B cell (primary cell): ENCODE results near the gene SLC30A7. TPM values are rescaled to one million over a fixed set of nuclear protein-coding genes. Genes with fewer than 3 reads are reported as not detected.

Experiments used
- ATAC-seq: fragments of 200-7000 bp; cut with Tn5 transposase; one replicate; pipeline ENCODE4 v1.10.0; 2021; ENCODE audit warnings: low read depth, mild to moderate bottlenecking, moderate number of reproducible peaks, moderate library complexity
- CTCF ChIA-PET: fragments of 350-600 bp; sonication (Branson Sonifier 250); formaldehyde crosslinking; loops from one replicate; lab custom pipeline; 2021; ENCODE audit warnings: antibody characterized with exemption, inconsistent platforms; lab: Charles Lee
- POLR2A ChIA-PET: fragments of 350-600 bp; sonication (Branson Sonifier 250); formaldehyde crosslinking; loops from one replicate; lab custom pipeline; 2021; ENCODE audit warnings: antibody characterized with exemption; lab: Charles Lee
- DNase-seq: peaks from one replicate; pipeline ENCODE4 v3.0.0; 2013
- H2AFZ ChIP-seq: 2 replicates; pipeline ENCODE4 v1.6.1; 2012; ENCODE audit warnings: mild to moderate bottlenecking, low read depth, low read length; ENCODE audit not compliant: insufficient read depth, poor library complexity, severe bottlenecking
- H3K27ac ChIP-seq, 2 donors: 1 replicate in 1 of 2; 2 replicates in 1 of 2; pipeline ENCODE4 v1.5.1; 2012 to 2013; ENCODE audit warnings: low read length in 2 of 2, mild to moderate bottlenecking in 2 of 2, moderate library complexity in 1 of 2
- H3K27me3 ChIP-seq, 4 experiments: fragments of 200-600 bp in 1 of 4; sonication (generic) in 1 of 4; replicated peaks in 1 of 4; 1 replicate in 2 of 4; 2 replicates in 2 of 4; pipeline versions ENCODE4 v1.6.1 to v1.7.0; 2013 to 2016; ENCODE audit warnings: low read length in 3 of 4, mild to moderate bottlenecking in 2 of 4, mixed read lengths in 1 of 4, moderate library complexity in 1 of 4; ENCODE audit not compliant: insufficient read depth in 4 of 4, control insufficient read depth in 3 of 4; ENCODE audit errors: control extremely low read depth in 1 of 4
- H3K36me3 ChIP-seq, 2 experiments: replicated peaks in 1 of 2; 1 replicate in 1 of 2; 2 replicates in 1 of 2; pipeline versions ENCODE4 v1.6.1 to v1.7.1; 2013; ENCODE audit warnings: low read length in 1 of 2; ENCODE audit not compliant: insufficient read depth in 2 of 2, control insufficient read depth in 1 of 2; ENCODE audit errors: control extremely low read depth in 1 of 2, extremely low read depth in 1 of 2
- H3K4me1 ChIP-seq, 2 donors: fragments of 200-600 bp in 1 of 2; sonication (generic) in 1 of 2; 1 replicate in 1 of 2; 2 replicates in 1 of 2; pipeline versions ENCODE4 v1.5.1 to v1.6.1; 2013 to 2017; ENCODE audit warnings: low read length in 2 of 2; ENCODE audit not compliant: control insufficient read depth in 2 of 2, insufficient read depth in 2 of 2
- H3K4me2 ChIP-seq: replicated peaks from 2 replicates; pipeline ENCODE3; 2012; ENCODE audit warnings: mild to moderate bottlenecking, low read depth, low read length; ENCODE audit not compliant: poor library complexity, severe bottlenecking
- H3K4me3 ChIP-seq, 5 experiments: fragments of 200-600 bp in 1 of 5; sonication (generic) in 1 of 5; 1 replicate in 3 of 5; 2 replicates in 2 of 5; pipeline versions ENCODE4 v1.5.1 to v1.7.0; 2011 to 2016; ENCODE audit warnings: low read length in 4 of 5, mild to moderate bottlenecking in 4 of 5, low read depth in 2 of 5, control low read depth in 1 of 5, moderate library complexity in 1 of 5; ENCODE audit not compliant: insufficient read depth in 1 of 5; ENCODE audit errors: control extremely low read depth in 1 of 5, extremely low read depth in 1 of 5
- H3K79me2 ChIP-seq: fragments of 200-600 bp; sonication (generic); one replicate; pipeline ENCODE4 v1.6.0; 2016; ENCODE audit warnings: low read length; ENCODE audit not compliant: control insufficient read depth, insufficient read depth
- H3K9ac ChIP-seq: fragments of 200-600 bp; sonication (generic); 2 replicates; pipeline ENCODE4 v1.6.1; 2017; ENCODE audit warnings: mild to moderate bottlenecking, low read length, moderate library complexity
- H3K9me3 ChIP-seq, 3 donors: one replicate each; pipeline versions ENCODE4 v1.6.1 to v1.7.1; 2013; ENCODE audit warnings: low read length in 2 of 3; ENCODE audit not compliant: control insufficient read depth in 2 of 3, insufficient read depth in 1 of 3; ENCODE audit errors: control extremely low read depth in 1 of 3
- H4K20me1 ChIP-seq: 2 replicates; pipeline ENCODE4 v1.6.0; 2012; ENCODE audit warnings: mild to moderate bottlenecking, low read length; ENCODE audit not compliant: insufficient read depth, control insufficient read depth, poor library complexity, severe bottlenecking
- H3K27ac Mint-ChIP-seq: one replicate; pipeline ENCODE4 v1.8.0; 2021; ENCODE audit warnings: mixed read lengths
- H3K27me3 Mint-ChIP-seq: one replicate; pipeline ENCODE4 v1.8.0; 2021; ENCODE audit warnings: mixed read lengths
- H3K4me1 Mint-ChIP-seq: one replicate; pipeline ENCODE4 v1.8.0; 2021; ENCODE audit warnings: mixed read lengths
- H3K4me3 Mint-ChIP-seq: one replicate; pipeline ENCODE4 v1.8.0; 2021; ENCODE audit warnings: mixed read lengths
- H3K9me3 Mint-ChIP-seq: one replicate; pipeline ENCODE4 v1.8.0; 2022; ENCODE audit warnings: mixed read lengths; ENCODE audit not compliant: insufficient read depth
- CTCF ChIP-seq: fragments of 200-600 bp; IDR thresholded peaks from one replicate; pipeline ENCODE4 v1.8.0; 2022; ENCODE audit warnings: antibody characterized with exemption, mild to moderate bottlenecking
- EZH2 ChIP-seq: IDR thresholded peaks from 2 replicates; pipeline ENCODE4 v1.6.1; 2012; ENCODE audit warnings: borderline replicate concordance, low read depth, mild to moderate bottlenecking, moderate library complexity, low read length; ENCODE audit not compliant: insufficient read depth, poor library complexity, severe bottlenecking
- intact Hi-C: fragments of 100-400 bp; cut with micrococcal nuclease; formaldehyde crosslinking; loops from one replicate; pipeline ENCODE4 v1.10.0; 2022
- polyA plus RNA-seq: library from polyadenylated mRNA; depleted of rRNA; stranded (reverse); fragments of >200 nt; gene quantifications from 2 replicates; pipeline ENCODE4 v1.2.3, GENCODE V29; 2012
- total RNA-seq, 2 donors: library from RNA; stranded (reverse); fragments of 120-200 nt in 1 of 2; gene quantifications; 1 replicate in 1 of 2; 2 replicates in 1 of 2; pipeline versions ENCODE4 v1.2.3 to v1.2.4, GENCODE V29; 2013 to 2022

SLC30A7 gene
- total and polyA plus RNA-seq, 2 donors (not counting 1 experiment from before 2014, with no cell fraction given) = 5.2 to 28.6 TPM

- H3K4me3 ChIP-seq = no peak overlapping the region
- H3K9me3 ChIP-seq = peaks cover 0 to 4% (median 2%) of the 10 kb centered on the region in 3 donors
- H3K36me3 ChIP-seq = peaks cover 11 to 70% of the 10 kb centered on the region in 2 experiments
- peaks cover 2% of the 10 kb centered on the region for H3K9me3 Mint-ChIP-seq
- ChIA-PET POLR2A (interaction anchor here (0.6 to 0.7 kb wide), 2 partner anchors 35 to 344 kb away, joined by 3 to 5 read pairs; no protein-coding TSS in a partner anchor), CTCF (interaction anchor here (0.8 to 1.8 kb wide), 4 partner anchors 379 to 400 kb away, joined by 3 to 8 read pairs (median 6); no protein-coding TSS in a partner anchor)
- H3K27ac Mint-ChIP-seq = no peak overlapping the region
- no peak overlapping the region for H3K9ac ChIP-seq
- H3K27ac ChIP-seq = no peak overlapping the region
- no peak overlapping the region for H3K4me2 ChIP-seq
- no peak overlapping the region for H2AFZ ChIP-seq
- no peaks in the 10 kb centered on the region for H3K27me3 ChIP-seq
- H3K4me1 ChIP-seq = no peaks in the 10 kb centered on the region
- H4K20me1 ChIP-seq = no peaks in the 10 kb centered on the region
- no peak overlapping the region for H3K4me3 Mint-ChIP-seq
- H3K4me1 Mint-ChIP-seq = no peaks in the 10 kb centered on the region
- H3K79me2 ChIP-seq = peaks cover 4% of the 10 kb centered on the region
- no peaks in the 10 kb centered on the region for H3K27me3 Mint-ChIP-seq
- intact Hi-C loops = no loop called here
- TF ChIP-seq EZH2 (no peak), CTCF (no peak)
- DNase-seq (no peak), ATAC-seq (no peak)
Observed at GRCh38 chr1:100909018-100909417, 13.1 kb downstream of the SLC30A7 start.

- H3K27me3 Mint-ChIP-seq = no peaks in the 10 kb centered on the region
- no peak overlapping the region for H3K9ac ChIP-seq
- TF ChIP-seq EZH2 (no peak), CTCF (no peak)
- H3K9me3 ChIP-seq = no peaks in the 10 kb centered on the region
- no peaks in the 10 kb centered on the region for H3K27me3 ChIP-seq
- H3K4me3 ChIP-seq = no peak overlapping the region
- H3K4me1 Mint-ChIP-seq = no peaks in the 10 kb centered on the region
- ChIA-PET CTCF (interaction anchor here (1.9 kb wide), 1 partner anchor 377 kb away, joined by 4 read pairs; no protein-coding TSS in a partner anchor), POLR2A (interaction anchor here (0.6 kb wide), 1 partner anchor 525 kb away, joined by 4 read pairs; no protein-coding TSS in a partner anchor)
- DNase-seq (no peak), ATAC-seq (no peak)
- no peak overlapping the region for H3K27ac Mint-ChIP-seq
- no peaks in the 10 kb centered on the region for H3K9me3 Mint-ChIP-seq
- H3K79me2 ChIP-seq = peaks cover 4% of the 10 kb centered on the region
- H3K4me3 Mint-ChIP-seq = no peak overlapping the region
- intact Hi-C loops = no loop called here
- H3K4me2 ChIP-seq = no peak overlapping the region
- peaks cover 15 to 63% of the 10 kb centered on the region in 2 experiments for H3K36me3 ChIP-seq
- no peak overlapping the region for H3K27ac ChIP-seq
- H3K4me1 ChIP-seq = no peaks in the 10 kb centered on the region
- no peaks in the 10 kb centered on the region for H4K20me1 ChIP-seq
- H2AFZ ChIP-seq = no peak overlapping the region
Observed at GRCh38 chr1:100912019-100912418, 16.1 kb downstream of the SLC30A7 start.
